GM20431 (cell line): ENCODE results near the gene CDK9.

ENCODE experiments used
- in situ Hi-C: fragments of 300-500 bp; cut with MseI, MboI; formaldehyde crosslinking; loops from one replicate; pipeline ENCODE4 v1.15.0; 2020; ENCODE audit warnings: low sequenced_read_pairs; ENCODE audit not compliant: unreplicated experiment

Gene CDK9

DNA sequence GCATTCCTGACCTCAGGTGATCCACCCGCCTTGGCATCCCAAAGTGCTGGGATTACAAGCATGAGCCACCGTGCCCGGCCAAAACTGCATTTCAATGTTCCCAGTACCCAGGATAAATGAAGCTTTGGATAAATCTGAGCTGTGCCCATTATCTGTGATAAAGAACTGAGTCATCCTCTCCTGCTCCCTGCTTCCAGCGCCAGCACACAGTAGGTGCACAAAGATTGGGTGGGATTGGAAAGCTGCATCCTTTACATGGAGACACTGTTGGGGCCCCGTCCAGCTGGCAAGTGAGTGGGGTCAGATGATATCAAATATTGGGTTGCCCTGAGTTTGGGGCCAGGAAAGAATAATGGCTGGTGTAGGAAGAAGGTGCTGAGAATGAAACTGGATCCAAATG lies 24.8 kb upstream of the CDK9 start:
- in situ Hi-C loops = no loop called here

DNA sequence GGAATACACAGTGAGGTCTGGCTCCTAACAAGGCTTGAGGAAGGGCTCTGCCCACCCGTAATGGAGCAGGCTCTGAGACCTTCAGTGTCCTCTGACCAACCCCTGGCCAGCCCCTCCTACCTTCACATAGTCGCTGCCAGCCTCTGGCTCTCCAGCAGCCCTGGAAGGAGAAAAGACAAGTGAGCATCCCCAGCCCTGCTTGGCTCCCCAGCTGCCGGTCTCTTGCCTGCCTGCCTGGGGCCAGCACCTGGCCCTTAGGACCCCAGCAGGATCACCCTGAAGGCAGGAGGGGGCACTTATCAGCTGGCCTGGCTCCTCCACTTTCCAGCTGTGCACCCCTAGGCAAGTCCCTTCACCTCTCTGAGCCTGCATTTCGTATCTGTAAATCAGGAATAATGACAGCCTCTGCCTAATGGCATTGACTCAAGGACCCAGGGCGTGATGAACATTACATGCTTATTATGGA lies 24.3 kb upstream of the CDK9 start:
- in situ Hi-C loops = no loop called here

DNA sequence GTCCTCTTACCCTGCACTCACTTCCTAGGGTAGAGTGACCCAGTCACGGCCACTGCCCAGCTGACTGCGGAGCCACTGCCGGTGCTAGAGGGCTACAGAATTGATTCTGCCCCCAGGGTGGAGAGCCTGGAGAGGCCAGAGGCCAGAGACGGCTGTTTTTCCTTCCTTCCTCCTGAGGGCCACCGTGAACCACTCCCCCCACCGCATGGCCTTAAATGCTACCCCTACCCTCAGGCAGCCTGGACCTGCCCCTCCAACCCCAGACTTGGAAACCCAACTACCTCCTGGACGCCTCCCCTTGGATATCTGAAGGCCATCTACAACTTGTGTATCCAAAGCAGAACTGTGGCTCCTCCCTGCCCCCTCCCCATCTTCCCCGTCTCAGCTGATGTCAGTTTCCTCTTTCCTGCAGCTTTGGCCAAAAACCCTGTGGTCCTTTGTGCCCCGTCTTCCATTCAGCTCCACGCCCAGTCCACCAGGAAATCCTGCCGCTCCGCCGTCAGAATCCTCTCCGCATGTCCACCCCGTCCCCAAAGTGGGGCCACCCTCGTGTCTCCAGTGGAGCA lies 23.6 kb upstream of the CDK9 start:
- in situ Hi-C loops = no loop called here

- in situ Hi-C loops = no loop called here
Measured at GRCh38 chr9:127763918-127764384, 21.9 kb upstream of the CDK9 start.

- in situ Hi-C loops = no loop called here
Measured at GRCh38 chr9:127765418-127765817, 20.4 kb upstream of the CDK9 start.

GRCh38 chr9:127767410-127767809 lies 18.4 kb upstream of the CDK9 start:
- in situ Hi-C loops = no loop called here

- in situ Hi-C loops = no loop called here
Measured at GRCh38 chr9:127767909-127768331, 17.9 kb upstream of the CDK9 start.

DNA sequence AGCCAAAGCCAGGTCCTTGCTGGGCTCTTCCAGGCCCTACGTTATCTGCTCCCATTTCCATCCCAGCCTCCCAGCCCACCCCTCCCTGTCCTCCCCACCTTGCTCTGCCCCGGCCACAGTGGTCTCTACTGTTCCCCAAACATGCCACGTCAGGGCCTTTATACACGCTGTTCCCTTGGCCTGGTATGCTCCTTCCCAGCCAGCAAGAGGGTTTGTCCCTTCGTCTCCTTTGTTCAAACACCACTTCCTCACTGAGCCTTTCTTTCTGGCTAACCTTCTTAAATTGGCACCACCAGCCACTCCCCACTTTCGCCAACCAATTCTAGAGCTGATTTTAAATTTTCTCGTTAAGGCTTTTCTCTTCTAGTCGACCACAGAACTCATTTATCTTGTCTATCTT lies 17.1 kb upstream of the CDK9 start:
- in situ Hi-C loops = no loop called here

DNA sequence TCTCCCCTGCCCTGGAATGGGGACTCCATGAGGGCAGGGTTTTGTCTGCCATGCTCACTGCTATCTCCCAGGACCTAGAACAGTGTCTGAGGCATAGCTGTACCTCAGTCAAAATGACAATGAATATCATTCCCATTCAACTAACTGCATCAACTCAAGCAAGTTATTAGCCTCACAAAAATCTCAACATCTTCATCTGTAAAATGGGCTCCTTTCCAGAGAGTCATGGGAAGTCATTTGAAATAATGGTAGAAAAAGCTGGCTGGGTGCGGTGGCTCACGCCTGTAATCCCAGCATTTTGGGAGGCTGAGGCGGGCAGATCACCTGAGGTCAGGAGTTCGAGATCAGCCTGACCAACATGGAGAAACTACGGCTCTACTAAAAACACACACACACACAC lies 16.7 kb upstream of the CDK9 start:
- in situ Hi-C loops = no loop called here

DNA sequence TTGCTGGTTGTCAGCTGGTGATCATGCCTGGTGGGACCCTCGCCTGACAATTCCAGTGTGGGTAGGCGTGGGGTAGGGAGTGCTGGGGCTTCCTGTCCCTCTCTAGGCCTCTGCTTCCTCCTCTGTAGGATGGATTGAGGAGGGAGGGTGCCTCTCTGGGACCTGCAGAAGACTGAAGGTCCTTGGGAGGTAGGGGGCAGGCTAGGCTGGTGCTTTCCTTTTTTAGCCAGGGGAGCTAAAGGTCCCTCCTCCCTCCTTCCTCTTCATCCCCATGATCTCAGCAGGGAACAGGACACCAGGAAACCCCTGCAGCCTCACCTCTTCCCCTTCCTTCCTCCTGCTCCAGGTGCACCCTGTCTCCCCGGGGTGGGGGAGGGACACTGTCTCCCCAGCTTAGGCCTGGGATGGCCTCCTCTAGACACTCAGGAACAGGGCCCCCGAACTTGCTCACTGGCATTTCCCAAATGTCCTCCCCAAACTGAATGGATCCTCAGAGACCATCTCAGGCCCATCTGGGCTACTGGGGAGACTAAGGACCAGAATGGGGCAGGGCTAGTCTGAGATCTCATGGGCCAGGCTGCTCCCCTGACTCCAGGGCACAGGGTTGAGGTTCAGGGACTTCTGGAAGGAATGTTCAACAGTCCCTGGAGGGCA lies 15.8 kb upstream of the CDK9 start:
- in situ Hi-C loops = no loop called here

DNA sequence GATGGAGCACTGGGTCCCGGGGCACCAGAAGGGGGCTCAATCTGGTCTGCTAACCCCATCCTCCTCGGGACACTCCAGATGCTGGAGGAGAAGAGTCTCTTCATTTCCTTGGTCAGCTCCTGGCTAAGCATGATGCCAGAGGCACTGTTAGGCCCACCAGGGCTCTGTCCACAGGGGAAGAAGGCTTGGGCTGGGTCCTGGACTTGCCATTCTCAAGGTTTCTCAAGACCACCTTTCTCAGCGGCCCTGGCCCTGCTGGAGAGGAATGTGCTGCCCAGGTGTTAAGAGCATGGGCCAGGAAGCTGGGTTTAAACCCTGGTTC lies 15.3 kb upstream of the CDK9 start:
- in situ Hi-C loops = no loop called here

GRCh38 chr9:127770905-127771569 lies 14.8 kb upstream of the CDK9 start:
- in situ Hi-C loops = no loop called here

- in situ Hi-C loops = no loop called here
Measured at GRCh38 chr9:127771570-127772189, 14.2 kb upstream of the CDK9 start.

- in situ Hi-C loops = no loop called here
Measured at GRCh38 chr9:127772603-127773002, 13.2 kb upstream of the CDK9 start.

DNA sequence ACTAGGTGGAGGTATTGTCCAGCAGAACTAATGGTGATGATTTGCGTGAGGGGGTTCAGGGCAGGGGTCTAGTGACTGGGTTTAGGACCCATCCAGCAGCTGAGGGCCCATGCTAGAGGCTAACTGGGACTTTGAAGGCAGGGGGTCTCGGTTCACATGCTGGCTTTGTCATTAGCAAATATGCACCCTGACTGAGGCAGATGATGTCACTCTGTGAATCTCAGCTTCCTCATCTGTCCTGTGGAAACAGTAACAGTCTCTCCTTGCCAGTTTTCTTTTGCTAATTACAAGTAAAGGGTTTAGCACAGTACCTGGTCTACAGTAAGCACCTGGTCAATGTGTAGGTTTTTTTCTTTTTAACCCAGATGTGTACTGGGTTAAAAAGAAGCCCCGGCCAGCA lies 12.6 kb upstream of the CDK9 start:
- in situ Hi-C loops = no loop called here

GRCh38 chr9:127773981-127774380 lies 11.9 kb upstream of the CDK9 start:
- in situ Hi-C loops = no loop called here

- in situ Hi-C loops = no loop called here
Measured at GRCh38 chr9:127776195-127776923, 9.5 kb upstream of the CDK9 start.

- in situ Hi-C loops = no loop called here
Measured at GRCh38 chr9:127776924-127777289, 8.9 kb upstream of the CDK9 start.

DNA sequence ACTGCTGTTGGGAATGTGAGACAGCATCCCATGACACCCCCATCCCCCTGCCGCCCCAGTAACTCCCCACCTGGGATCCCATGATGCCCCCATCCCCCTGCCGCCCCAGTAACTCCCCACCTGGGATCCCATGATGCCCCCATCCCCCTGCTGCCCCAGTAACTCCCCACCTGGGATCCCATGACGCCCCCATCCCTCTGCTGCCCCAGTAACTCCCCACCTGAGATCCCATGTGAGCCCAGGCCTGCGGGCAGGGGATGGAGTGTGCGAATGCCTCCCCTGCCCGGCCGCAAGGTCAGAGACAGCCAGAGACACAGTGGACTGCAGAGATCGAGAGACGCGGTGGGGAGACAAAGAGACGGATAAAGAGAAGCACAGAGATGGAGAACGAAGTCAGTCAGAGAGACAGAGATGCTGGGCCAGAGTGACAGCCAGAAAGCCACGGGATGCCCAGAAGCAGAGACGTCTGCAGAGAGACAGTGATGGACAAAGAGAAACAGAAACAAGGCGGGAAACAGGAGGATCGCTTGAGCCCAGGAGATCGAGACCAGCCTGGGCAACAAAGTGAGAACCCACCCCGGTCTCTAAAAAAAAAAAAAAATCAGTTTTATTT lies 8.4 kb upstream of the CDK9 start:
- in situ Hi-C loops = no loop called here
